HepG2 (cell line): Measurements from ENCODE around the gene KRTAP10-8. TPM values are rescaled to one million over a fixed set of nuclear protein-coding genes. Genes with fewer than 3 reads are reported as not detected.

ENCODE experiments used
- AGO1 ChIP-seq: fragments of 200-400 bp; formaldehyde crosslinking; IDR thresholded peaks from 2 replicates; pipeline ENCODE4 v1.6.1; 2017; ENCODE audit warnings: mild to moderate bottlenecking, low read depth, low read length, moderate library complexity; ENCODE audit not compliant: poor library complexity, severe bottlenecking
- BORCS8-MEF2B ChIP-seq: sonication (generic); formaldehyde crosslinking; IDR thresholded peaks from 2 replicates; pipeline ENCODE4 v1.8.0; 2022; ENCODE audit warnings: mild to moderate bottlenecking, missing genetic modification reagents
- EHMT2 ChIP-seq: fragments of 200-600 bp; sonication (generic); IDR thresholded peaks from 2 replicates; pipeline ENCODE4 v1.7.0; 2017; ENCODE audit warnings: antibody characterized with exemption, low read depth, low read length, borderline replicate concordance
- ELF1 ChIP-seq: sonication (generic); formaldehyde crosslinking; IDR thresholded peaks from 2 replicates; pipeline ENCODE4 v1.4.0; 2020; ENCODE audit warnings: missing genetic modification reagents
- EZH2 ChIP-seq: conservative IDR thresholded peaks from 2 replicates; pipeline ENCODE4 v1.6.1; 2012; ENCODE audit warnings: mild to moderate bottlenecking, low read depth, low read length, moderate library complexity
- FOXK1 ChIP-seq: sonication (generic); formaldehyde crosslinking; IDR thresholded peaks from 2 replicates; pipeline ENCODE4 v1.4.0; 2020; ENCODE audit warnings: low read depth, missing genetic modification reagents, borderline replicate concordance
- IKZF1 ChIP-seq: fragments of 450-650 bp; IDR thresholded peaks from 2 replicates; pipeline ENCODE4 v1.7.1; 2016
- IKZF4 ChIP-seq: sonication (generic); formaldehyde crosslinking; IDR thresholded peaks from 2 replicates; pipeline ENCODE4 v1.5.1; 2020; ENCODE audit warnings: borderline replicate concordance, mild to moderate bottlenecking, low read depth, missing genetic modification reagents; ENCODE audit errors: not compliant biosample characterization
- KLF11 ChIP-seq: IDR thresholded peaks from 2 replicates; pipeline ENCODE4 v1.6.1; 2016; ENCODE audit warnings: missing compliant biosample characterization
- MAFK ChIP-seq, 2 experiments: IDR thresholded peaks in 1 of 2; conservative IDR thresholded peaks in 1 of 2; 2 replicates each; pipeline ENCODE4 v1.6.1; 2011; ENCODE audit warnings: improper control_type of control experiment in 2 of 2, low read length in 2 of 2
- REPIN1 ChIP-seq: sonication (generic); formaldehyde crosslinking; IDR thresholded peaks from 2 replicates; pipeline ENCODE4 v1.8.0; 2022; ENCODE audit warnings: missing genetic modification reagents, low read depth, mild to moderate bottlenecking, borderline replicate concordance
- RFXANK ChIP-seq: IDR thresholded peaks from 2 replicates; pipeline ENCODE4 v1.6.1; 2016
- TEAD2 ChIP-seq: sonication (generic); formaldehyde crosslinking; IDR thresholded peaks from 2 replicates; pipeline ENCODE4 v1.9.0; 2021; ENCODE audit warnings: missing genetic modification reagents
- TSC22D2 ChIP-seq: sonication (generic); formaldehyde crosslinking; IDR thresholded peaks from 2 replicates; pipeline ENCODE4 v1.5.1; 2020; ENCODE audit warnings: missing genetic modification reagents, mild to moderate bottlenecking, borderline replicate concordance
- ZBTB7A ChIP-seq: sonication (generic); formaldehyde crosslinking; IDR thresholded peaks from 2 replicates; pipeline ENCODE4 v1.8.0; 2022; ENCODE audit warnings: mild to moderate bottlenecking, missing genetic modification reagents
- ZBTB7B ChIP-seq: sonication (generic); formaldehyde crosslinking; IDR thresholded peaks from 2 replicates; pipeline ENCODE4 v1.4.0; 2020; ENCODE audit warnings: missing genetic modification reagents
- ZFP90 ChIP-seq: sonication (generic); formaldehyde crosslinking; IDR thresholded peaks from 2 replicates; pipeline ENCODE4 v1.8.0; 2022; ENCODE audit warnings: missing genetic modification reagents, mild to moderate bottlenecking, inconsistent platforms, borderline replicate concordance
- ZNF124 ChIP-seq: sonication (generic); formaldehyde crosslinking; IDR thresholded peaks from 2 replicates; pipeline ENCODE4 v1.4.0; 2020; ENCODE audit warnings: missing genetic modification reagents
- ZNF234 ChIP-seq: sonication (generic); formaldehyde crosslinking; conservative IDR thresholded peaks from 2 replicates; pipeline ENCODE4 v1.5.1; 2020; ENCODE audit warnings: mild to moderate bottlenecking, missing genetic modification reagents
- ZNF235 ChIP-seq: sonication (generic); formaldehyde crosslinking; IDR thresholded peaks from 2 replicates; pipeline ENCODE4 v1.8.1; 2023; ENCODE audit warnings: mild to moderate bottlenecking, missing genetic modification reagents, borderline replicate concordance
- ZNF605 ChIP-seq: sonication (generic); formaldehyde crosslinking; IDR thresholded peaks from 2 replicates; pipeline ENCODE4 v1.8.0; 2022; ENCODE audit warnings: mild to moderate bottlenecking, missing genetic modification reagents
- ZSCAN31 ChIP-seq: sonication (generic); formaldehyde crosslinking; IDR thresholded peaks from 2 replicates; pipeline ENCODE4 v1.5.0; 2020; ENCODE audit warnings: low read depth, mild to moderate bottlenecking, missing genetic modification reagents
- polyA plus RNA-seq, 8 experiments: library from polyadenylated mRNA; depleted of rRNA in 3 of 8; stranded (reverse) in 7 of 8; unstranded in 1 of 8; fragments of >200 nt; fragmentation: Illumina TruSeq in 4 of 8; extraction: Trizol in 4 of 8; gene quantifications; 2 replicates each; pipeline versions ENCODE4 v1.2.1 to v1.2.3, GENCODE V29; 2011 to 2016; ENCODE audit warnings: low read depth in 4 of 8, missing spikeins in 1 of 8, mixed read lengths in 1 of 8; ENCODE audit not compliant: insufficient read depth in 1 of 8
- total RNA-seq, 5 experiments: library from RNA; depleted of rRNA; stranded (reverse); fragments of >200 nt; fragmentation: Illumina TruSeq; extraction: Trizol; gene quantifications; 2 replicates each; pipeline ENCODE4 v1.2.3, GENCODE V29; 2016; ENCODE audit warnings: low read depth in 1 of 5
- TF ChIP-seq, protein P1 (sequence below): sonication (generic); formaldehyde crosslinking; IDR thresholded peaks from 2 replicates; pipeline ENCODE4 v1.4.0; 2020; ENCODE audit warnings: missing genetic modification reagents
- TF ChIP-seq, protein P2 (sequence below), 2 experiments: fragments of 450-650 bp in 1 of 2; sonication (generic) in 1 of 2; formaldehyde crosslinking; IDR thresholded peaks; 2 replicates each; pipeline versions ENCODE4 v1.5.0 to v1.8.0; 2020 to 2022; ENCODE audit warnings: mild to moderate bottlenecking in 1 of 2, missing genetic modification reagents in 1 of 2
- TF ChIP-seq, protein P3 (sequence below): sonication (generic); formaldehyde crosslinking; IDR thresholded peaks from 2 replicates; pipeline ENCODE4 v1.4.0; 2020; ENCODE audit warnings: mild to moderate bottlenecking, missing genetic modification reagents
- TF ChIP-seq, protein P4 (sequence below): sonication (generic); formaldehyde crosslinking; IDR thresholded peaks from 2 replicates; pipeline ENCODE4 v1.5.0; 2020; ENCODE audit warnings: mild to moderate bottlenecking, missing genetic modification reagents

The KRTAP10-8 gene
- total and polyA plus RNA-seq, 2 of the 13 experiments (the other 11 are each of a cell fraction or from before 2014, with no cell fraction given): not detected

DNA sequence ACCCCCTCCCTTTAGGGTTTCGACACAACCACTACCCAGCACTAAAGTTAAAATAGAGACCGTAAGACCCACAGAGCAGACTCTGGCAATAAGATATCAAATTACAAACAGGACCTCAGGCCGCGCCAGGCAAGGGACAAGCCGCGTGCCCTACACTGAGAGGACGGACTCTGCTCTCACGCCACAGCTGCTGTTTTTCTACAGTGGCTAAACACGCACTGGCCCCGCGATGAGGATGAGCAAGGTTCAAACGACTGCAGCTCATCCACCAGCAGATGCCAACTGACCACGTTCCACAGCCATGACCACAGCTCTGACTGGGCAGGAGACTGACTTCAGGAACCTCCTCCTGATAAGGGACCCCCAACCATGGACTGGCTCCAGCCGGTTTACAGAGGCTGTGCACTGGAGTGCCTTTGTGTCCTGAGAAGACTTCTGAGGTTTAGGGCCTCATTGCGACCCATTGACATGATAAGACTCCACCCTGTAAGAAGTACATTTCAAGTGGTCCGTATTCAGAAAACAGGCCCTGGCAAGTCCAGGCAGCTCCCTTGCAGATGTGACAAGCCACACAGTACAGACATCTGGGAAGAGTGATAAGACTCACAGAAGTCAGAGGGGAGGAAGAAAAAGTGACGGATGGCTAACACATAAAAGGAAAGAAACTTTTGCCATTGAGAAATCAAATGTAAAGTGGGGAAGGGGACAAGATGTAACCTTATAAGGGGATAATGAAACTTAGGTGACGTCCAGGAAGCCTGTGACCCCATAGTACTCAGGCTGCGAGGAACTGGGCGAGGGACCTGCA lies 18.1 kb upstream of the KRTAP10-8 start (continued):
- TF ChIP-seq, protein P1, sequence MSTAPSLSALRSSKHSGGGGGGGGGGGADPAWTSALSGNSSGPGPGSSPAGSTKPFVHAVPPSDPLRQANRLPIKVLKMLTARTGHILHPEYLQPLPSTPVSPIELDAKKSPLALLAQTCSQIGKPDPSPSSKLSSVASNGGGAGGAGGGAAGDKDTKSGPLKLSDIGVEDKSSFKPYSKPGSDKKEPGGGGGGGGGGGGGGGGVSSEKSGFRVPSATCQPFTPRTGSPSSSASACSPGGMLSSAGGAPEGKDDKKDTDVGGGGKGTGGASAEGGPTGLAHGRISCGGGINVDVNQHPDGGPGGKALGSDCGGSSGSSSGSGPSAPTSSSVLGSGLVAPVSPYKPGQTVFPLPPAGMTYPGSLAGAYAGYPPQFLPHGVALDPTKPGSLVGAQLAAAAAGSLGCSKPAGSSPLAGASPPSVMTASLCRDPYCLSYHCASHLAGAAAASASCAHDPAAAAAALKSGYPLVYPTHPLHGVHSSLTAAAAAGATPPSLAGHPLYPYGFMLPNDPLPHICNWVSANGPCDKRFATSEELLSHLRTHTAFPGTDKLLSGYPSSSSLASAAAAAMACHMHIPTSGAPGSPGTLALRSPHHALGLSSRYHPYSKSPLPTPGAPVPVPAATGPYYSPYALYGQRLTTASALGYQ (CRISPR knock-in tag): peak; percentile 68
- TF ChIP-seq REPIN1 (peak; percentile 71; the same call in 1 of the 2 replicates), ZNF234 (CRISPR knock-in tag) (no peak), ZSCAN31 (peak; percentile 73), ZNF235 (CRISPR knock-in tag) (no peak), FOXK1 (CRISPR knock-in tag) (no peak), KLF11 (CRISPR knock-in tag) (no peak), ZBTB7B (CRISPR knock-in tag) (peak; percentile 77; the same call in 1 of the 2 replicates), ZNF605 (peak; percentile 68; the same call in 1 of the 2 replicates), RFXANK (CRISPR knock-in tag) (no peak), EZH2 (no peak), IKZF4 (CRISPR knock-in tag) (no peak), ZNF124 (CRISPR knock-in tag) (no peak), ZBTB7A (CRISPR knock-in tag) (peak; percentile 87), BORCS8-MEF2B (CRISPR knock-in tag) (0 out of 2 replicates have a peak, but pooled peaks have one; percentile 42), ZFP90 (CRISPR knock-in tag) (0 out of 2 replicates have a peak, but pooled peaks have one; percentile 24), TEAD2 (no peak), EHMT2 (no peak), TSC22D2 (CRISPR knock-in tag) (no peak), IKZF1 (no peak), MAFK (conservative IDR thresholded peaks at IDR 0.05 in 1 of 2, IDR thresholded peaks at IDR 0.05 in 1 of 2; ENCODE audit: low read length in 2 of 2) (no peak), ELF1 (no peak), AGO1 (no peak)
- TF ChIP-seq, protein P2, sequence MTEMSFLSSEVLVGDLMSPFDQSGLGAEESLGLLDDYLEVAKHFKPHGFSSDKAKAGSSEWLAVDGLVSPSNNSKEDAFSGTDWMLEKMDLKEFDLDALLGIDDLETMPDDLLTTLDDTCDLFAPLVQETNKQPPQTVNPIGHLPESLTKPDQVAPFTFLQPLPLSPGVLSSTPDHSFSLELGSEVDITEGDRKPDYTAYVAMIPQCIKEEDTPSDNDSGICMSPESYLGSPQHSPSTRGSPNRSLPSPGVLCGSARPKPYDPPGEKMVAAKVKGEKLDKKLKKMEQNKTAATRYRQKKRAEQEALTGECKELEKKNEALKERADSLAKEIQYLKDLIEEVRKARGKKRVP (CRISPR knock-in tag; IDR thresholded peaks at IDR 0.05): peak in 1 of 2 experiments; percentile 54; a peak in 1 of 4 replicates
- TF ChIP-seq, protein P3, sequence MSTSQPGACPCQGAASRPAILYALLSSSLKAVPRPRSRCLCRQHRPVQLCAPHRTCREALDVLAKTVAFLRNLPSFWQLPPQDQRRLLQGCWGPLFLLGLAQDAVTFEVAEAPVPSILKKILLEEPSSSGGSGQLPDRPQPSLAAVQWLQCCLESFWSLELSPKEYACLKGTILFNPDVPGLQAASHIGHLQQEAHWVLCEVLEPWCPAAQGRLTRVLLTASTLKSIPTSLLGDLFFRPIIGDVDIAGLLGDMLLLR: no peak
- TF ChIP-seq, protein P4, sequence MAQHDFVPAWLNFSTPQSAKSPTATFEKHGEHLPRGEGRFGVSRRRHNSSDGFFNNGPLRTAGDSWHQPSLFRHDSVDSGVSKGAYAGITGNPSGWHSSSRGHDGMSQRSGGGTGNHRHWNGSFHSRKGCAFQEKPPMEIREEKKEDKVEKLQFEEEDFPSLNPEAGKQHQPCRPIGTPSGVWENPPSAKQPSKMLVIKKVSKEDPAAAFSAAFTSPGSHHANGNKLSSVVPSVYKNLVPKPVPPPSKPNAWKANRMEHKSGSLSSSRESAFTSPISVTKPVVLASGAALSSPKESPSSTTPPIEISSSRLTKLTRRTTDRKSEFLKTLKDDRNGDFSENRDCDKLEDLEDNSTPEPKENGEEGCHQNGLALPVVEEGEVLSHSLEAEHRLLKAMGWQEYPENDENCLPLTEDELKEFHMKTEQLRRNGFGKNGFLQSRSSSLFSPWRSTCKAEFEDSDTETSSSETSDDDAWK (CRISPR knock-in tag): no peak
